ENCODE data around the gene MUC22.
"Not testable (repeated sequence)": the region's sequence is repeated elsewhere in the genome, so short reads cannot be mapped to it uniquely, and the experiment has no call there.

MUC22 gene

GRCh38 chr6:31000067-31000860 lies 10.0 kb upstream of the MUC22 start:
- DNase-seq = not testable (repeated sequence)

GRCh38 chr6:31001281-31001888 lies 8.9 kb upstream of the MUC22 start:
- no peak for DNase-seq

GRCh38 chr6:31002471-31002870 lies 7.8 kb upstream of the MUC22 start:
- no peak for DNase-seq

GRCh38 chr6:31004794-31005193 lies 5.5 kb upstream of the MUC22 start:
- no peak for DNase-seq

GRCh38 chr6:31005249-31006020 lies 4.8 kb upstream of the MUC22 start:
- DNase-seq = no peak

GRCh38 chr6:31007694-31008093 lies 2.6 kb upstream of the MUC22 start:
- DNase-seq = no peak

GRCh38 chr6:31008165-31008564 lies 2.1 kb upstream of the MUC22 start:
- no peak for DNase-seq

GRCh38 chr6:31009731-31010130 lies 543 bp upstream of the MUC22 start:
- DNase-seq = no peak

- DNase-seq = no peak
These were observed 879 bp downstream of the MUC22 start for GRCh38 chr6:31011153-31011552.

GRCh38 chr6:31016659-31017299 lies 6.5 kb downstream of the MUC22 start:
- DNase-seq = no peak

GRCh38 chr6:31017436-31017835 lies 7.2 kb downstream of the MUC22 start:
- DNase-seq = not testable (repeated sequence)

- no peak for DNase-seq
These were observed 9.8 kb downstream of the MUC22 start for GRCh38 chr6:31020057-31020456.

GRCh38 chr6:31020631-31021255 lies 10.5 kb downstream of the MUC22 start:
- DNase-seq = not testable (repeated sequence)

GRCh38 chr6:31021705-31022531 lies 11.6 kb downstream of the MUC22 start:
- DNase-seq = not testable (repeated sequence)

GRCh38 chr6:31025595-31025994 lies 15.3 kb downstream of the MUC22 start:
- DNase-seq = no peak

- DNase-seq = no peak
These were observed 20.8 kb downstream of the MUC22 start for GRCh38 chr6:31031095-31031494.

- DNase-seq = no peak
These were observed 22.8 kb downstream of the MUC22 start for GRCh38 chr6:31033075-31033474.

- no peak for DNase-seq
These were observed 25.7 kb downstream of the MUC22 start for GRCh38 chr6:31035862-31036497.

GRCh38 chr6:31037169-31037568 lies 26.9 kb downstream of the MUC22 start:
- DNase-seq = no peak

GRCh38 chr6:31037682-31038081 lies 27.4 kb downstream of the MUC22 start:
- no peak for DNase-seq

- DNase-seq = no peak
These were observed 28.3 kb downstream of the MUC22 start for GRCh38 chr6:31038559-31038958.

All from CD4-positive, alpha-beta T cell treated with Interleukin-4 for 4 hours (primary cell).